ENCODE results near the gene GNAT2. TPM values are rescaled to one million over a fixed set of nuclear protein-coding genes. Genes with fewer than 3 reads are reported as not detected.

GNAT2 gene
- total and polyA plus RNA-seq, 10 of the 15 experiments (the other 5 are each of a cell fraction or from before 2014, with no cell fraction given) = 0.08 to 1.3 (median 0.41) TPM

DNA sequence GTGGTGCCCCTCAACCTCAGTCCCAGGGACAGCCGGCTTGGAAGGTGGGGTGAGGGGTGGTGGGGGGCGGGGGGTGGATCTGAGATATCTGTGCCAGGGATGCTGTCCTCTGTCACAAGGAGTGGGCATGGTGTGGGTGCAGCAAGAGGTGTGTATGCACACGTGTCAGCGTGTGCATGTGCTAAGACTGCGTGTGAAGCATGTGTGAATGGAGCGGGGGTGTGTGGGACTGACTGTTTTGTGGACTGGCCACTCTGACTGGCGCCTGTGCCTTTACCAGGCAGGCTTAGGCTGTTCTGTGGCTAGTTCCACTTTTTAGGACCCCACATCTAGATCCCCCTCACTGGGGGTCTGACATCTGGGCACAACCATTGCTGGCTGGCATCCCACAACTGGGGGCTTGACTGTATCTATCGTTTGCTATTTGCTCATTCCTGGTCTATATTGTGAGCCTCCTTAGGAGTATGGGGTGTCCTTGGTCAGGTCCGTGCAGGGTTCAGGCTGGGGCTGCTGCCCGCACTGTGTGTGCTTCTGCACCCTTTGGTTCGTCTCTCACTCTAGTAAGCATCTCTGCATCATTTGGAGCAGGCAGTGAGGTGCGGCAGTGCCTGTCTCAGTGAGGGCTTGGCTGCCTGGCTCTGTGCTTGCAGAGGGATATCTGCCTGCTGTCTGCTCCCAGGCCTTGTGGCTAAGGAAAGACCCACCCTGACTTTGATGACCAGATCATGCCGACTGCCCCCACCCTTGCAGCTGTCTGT lies 2.1 kb upstream of the GNAT2 start:
- in situ Hi-C loops (cut with MboI) = loop anchor here (5.0 kb wide), 2 partner anchors 74 to 134 kb away; partner anchors contain the start of gene GNAI3
- peak; percentile 3; the same call in 2 of the 3 replicates for ATAC-seq
- H3K27me3 ChIP-seq (replicated peaks in 1 of 2; ENCODE audit: control insufficient read depth in 2 of 2, insufficient read depth in 2 of 2, low read length in 1 of 2) = no peaks in the 10 kb centered on the region
- H3K9me3 ChIP-seq (replicated peaks; ENCODE audit: control insufficient read depth, insufficient read depth, low read length) = no peaks in the 10 kb centered on the region
- H3K27ac ChIP-seq (ENCODE audit: control insufficient read depth, insufficient read depth) = peak overlapping the region; percentile 72; the same call in 1 of the 2 replicates
- ChIA-PET POLR2A (interaction anchor here (0.6 to 3.4 kb wide), 2 partner anchors 57 to 73 kb away, joined by 3 to 34 read pairs; partner anchors contain the start of gene GNAI3), CTCF (interaction anchor here (1.2 to 1.7 kb wide), 4 partner anchors 9 to 131 kb away, joined by 4 to 6 read pairs (median 4); partner anchors contain the start of gene GNAI3), RAD21 (ENCODE audit: unreplicated experiment) (interaction anchor here (1.2 kb wide), 1 partner anchor 14 kb away, joined by 3 read pairs; no protein-coding TSS in a partner anchor), SMC1A (ENCODE audit: uncharacterized antibody, unreplicated experiment) (interaction anchor here (0.6 to 2.7 kb wide), 2 partner anchors 69 to 73 kb away, joined by 3 to 18 read pairs; partner anchors contain the start of gene GNAI3)
- no peak for DNase-seq (ENCODE audit: low read depth, low spot score)
- H3K36me3 ChIP-seq (ENCODE audit: control insufficient read depth in 2 of 2, insufficient read depth in 2 of 2, low read length in 1 of 2) = no peaks in the 10 kb centered on the region; a peak in 2 of 4 replicates
- no peaks in the 10 kb centered on the region for H4K20me1 ChIP-seq (ENCODE audit: control insufficient read depth, insufficient read depth)
- intact Hi-C loops (cut with micrococcal nuclease; ENCODE audit: unreplicated experiment) = loop anchor here (5.0 kb wide), 1 partner anchor 129 kb away; the partner anchor contains the start of gene CYB561D1
- peak overlapping the region; percentile 86 for H3K9ac ChIP-seq (ENCODE audit: control insufficient read depth, insufficient read depth, low read length)
- no peak overlapping the region for H2AFZ ChIP-seq (ENCODE audit: control insufficient read depth, low read depth, low read length)
- H3K4me1 ChIP-seq (ENCODE audit: control insufficient read depth, insufficient read depth, low read length) = peaks cover 38% of the 10 kb centered on the region
- peak overlapping the region; percentile 26 for H3K4me2 ChIP-seq (ENCODE audit: control insufficient read depth, insufficient read depth)
- 7% methylated on average over 13 of the region's 13 CpGs for WGBS (ENCODE audit: insufficient coverage, insufficient replicate concordance, low lambda C conversion rate, missing lambda C conversion rate)
- H3K4me3 ChIP-seq = peak overlapping the region; percentile 85
- H3K79me2 ChIP-seq (ENCODE audit: control insufficient read depth, insufficient read depth, low read length) = peaks cover 51% of the 10 kb centered on the region
- TSS peak; percentile 50 for BruUV-seq (replicated peaks)
- TF ChIP-seq SRF (IDR thresholded peaks at IDR 0.05; ENCODE audit: low read depth in 2 of 2, low read length in 2 of 2) (no peak), BHLHE40 (IDR thresholded peaks at IDR 0.05; ENCODE audit: borderline replicate concordance in 1 of 2, low read depth in 2 of 2, low read length in 1 of 2) (peak in 1 of 2 experiments; percentile 22; a peak in 1 of 4 replicates)
- no peak for FAIRE-seq

DNA sequence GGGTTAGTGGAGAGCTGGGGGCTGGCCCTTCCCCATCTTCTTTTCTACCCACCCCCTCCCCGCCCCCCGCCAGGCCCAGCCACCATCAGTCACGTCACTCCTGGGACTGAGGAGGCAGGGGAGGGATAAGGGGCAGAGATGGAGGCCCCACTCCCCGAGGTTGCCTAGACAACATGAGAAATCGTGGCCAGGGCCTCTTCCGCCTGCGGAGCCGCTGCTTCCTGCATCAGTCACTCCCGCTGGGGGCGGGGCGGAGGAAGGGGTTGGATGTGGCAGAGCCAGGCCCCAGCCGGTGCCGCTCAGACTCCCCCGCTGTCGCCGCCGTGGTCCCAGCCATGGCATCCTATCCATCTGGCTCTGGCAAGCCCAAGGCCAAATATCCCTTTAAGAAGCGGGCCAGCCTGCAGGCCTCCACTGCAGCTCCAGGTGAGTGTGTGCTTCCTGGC lies 1.4 kb upstream of the GNAT2 start:
- intact Hi-C loops (cut with micrococcal nuclease; ENCODE audit: unreplicated experiment) (loop anchor here (5.0 kb wide), 1 partner anchor 129 kb away; the partner anchor contains the start of gene CYB561D1), in situ Hi-C loops (cut with MboI) (loop anchor here (5.0 kb wide), 2 partner anchors 74 to 134 kb away; partner anchors contain the start of gene GNAI3)
- Histone ChIP-seq H3K36me3 (ENCODE audit: control insufficient read depth in 2 of 2, insufficient read depth in 2 of 2, low read length in 1 of 2) (no peaks in the 10 kb centered on the region; a peak in 2 of 4 replicates), H4K20me1 (ENCODE audit: control insufficient read depth, insufficient read depth) (no peaks in the 10 kb centered on the region), H3K27me3 (replicated peaks in 1 of 2; ENCODE audit: control insufficient read depth in 2 of 2, insufficient read depth in 2 of 2, low read length in 1 of 2) (no peaks in the 10 kb centered on the region), H3K9ac (ENCODE audit: control insufficient read depth, insufficient read depth, low read length) (peak overlapping the region; percentile 86), H2AFZ (ENCODE audit: control insufficient read depth, low read depth, low read length) (peak overlapping the region; percentile 83), H3K27ac (ENCODE audit: control insufficient read depth, insufficient read depth) (peak overlapping the region; percentile 72), H3K79me2 (ENCODE audit: control insufficient read depth, insufficient read depth, low read length) (peaks cover 51% of the 10 kb centered on the region), H3K4me2 (ENCODE audit: control insufficient read depth, insufficient read depth) (peak overlapping the region; percentile 89), H3K4me1 (ENCODE audit: control insufficient read depth, insufficient read depth, low read length) (peaks cover 41% of the 10 kb centered on the region), H3K4me3 (peak overlapping the region; percentile 85), H3K9me3 (replicated peaks; ENCODE audit: control insufficient read depth, insufficient read depth, low read length) (no peaks in the 10 kb centered on the region)
- SMC1A ChIA-PET (ENCODE audit: uncharacterized antibody, unreplicated experiment) = interaction anchor here (2.4 to 2.7 kb wide), 2 partner anchors 72 to 75 kb away, joined by 17 to 18 read pairs; partner anchors contain the start of gene GNAI3
- CTCF ChIA-PET = interaction anchor here (0.6 to 2.4 kb wide), 10 partner anchors 9 to 390 kb away, joined by 4 to 16 read pairs (median 6); partner anchors contain the start of genes AHCYL1 and GNAI3
- DNase-seq (ENCODE audit: low read depth, low spot score) = peak; percentile 66
- POLR2A ChIA-PET = interaction anchor here (0.6 to 3.4 kb wide), 5 partner anchors 19 to 138 kb away, joined by 3 to 34 read pairs (median 4); partner anchors contain the start of gene GNAI3
- RAD21 ChIA-PET (ENCODE audit: unreplicated experiment) = interaction anchor here (0.6 to 2.3 kb wide), 7 partner anchors 10 to 410 kb away, joined by 3 to 10 read pairs (median 3); no protein-coding TSS in a partner anchor
- under 1% methylated on average over 16 of the region's 18 CpGs for WGBS (ENCODE audit: insufficient coverage, insufficient replicate concordance, low lambda C conversion rate, missing lambda C conversion rate)
- FAIRE-seq = peak; percentile 73
- BruUV-seq (replicated peaks) = no TSS peak
- ATAC-seq = peak; percentile 81
- TF ChIP-seq MXI1 (IDR thresholded peaks at IDR 0.05; ENCODE audit: low read depth, low read length) = peak; percentile 89
- TF ChIP-seq IKZF1 (conservative IDR thresholded peaks at IDR 0.05) = no peak
- TF ChIP-seq, protein P1, sequence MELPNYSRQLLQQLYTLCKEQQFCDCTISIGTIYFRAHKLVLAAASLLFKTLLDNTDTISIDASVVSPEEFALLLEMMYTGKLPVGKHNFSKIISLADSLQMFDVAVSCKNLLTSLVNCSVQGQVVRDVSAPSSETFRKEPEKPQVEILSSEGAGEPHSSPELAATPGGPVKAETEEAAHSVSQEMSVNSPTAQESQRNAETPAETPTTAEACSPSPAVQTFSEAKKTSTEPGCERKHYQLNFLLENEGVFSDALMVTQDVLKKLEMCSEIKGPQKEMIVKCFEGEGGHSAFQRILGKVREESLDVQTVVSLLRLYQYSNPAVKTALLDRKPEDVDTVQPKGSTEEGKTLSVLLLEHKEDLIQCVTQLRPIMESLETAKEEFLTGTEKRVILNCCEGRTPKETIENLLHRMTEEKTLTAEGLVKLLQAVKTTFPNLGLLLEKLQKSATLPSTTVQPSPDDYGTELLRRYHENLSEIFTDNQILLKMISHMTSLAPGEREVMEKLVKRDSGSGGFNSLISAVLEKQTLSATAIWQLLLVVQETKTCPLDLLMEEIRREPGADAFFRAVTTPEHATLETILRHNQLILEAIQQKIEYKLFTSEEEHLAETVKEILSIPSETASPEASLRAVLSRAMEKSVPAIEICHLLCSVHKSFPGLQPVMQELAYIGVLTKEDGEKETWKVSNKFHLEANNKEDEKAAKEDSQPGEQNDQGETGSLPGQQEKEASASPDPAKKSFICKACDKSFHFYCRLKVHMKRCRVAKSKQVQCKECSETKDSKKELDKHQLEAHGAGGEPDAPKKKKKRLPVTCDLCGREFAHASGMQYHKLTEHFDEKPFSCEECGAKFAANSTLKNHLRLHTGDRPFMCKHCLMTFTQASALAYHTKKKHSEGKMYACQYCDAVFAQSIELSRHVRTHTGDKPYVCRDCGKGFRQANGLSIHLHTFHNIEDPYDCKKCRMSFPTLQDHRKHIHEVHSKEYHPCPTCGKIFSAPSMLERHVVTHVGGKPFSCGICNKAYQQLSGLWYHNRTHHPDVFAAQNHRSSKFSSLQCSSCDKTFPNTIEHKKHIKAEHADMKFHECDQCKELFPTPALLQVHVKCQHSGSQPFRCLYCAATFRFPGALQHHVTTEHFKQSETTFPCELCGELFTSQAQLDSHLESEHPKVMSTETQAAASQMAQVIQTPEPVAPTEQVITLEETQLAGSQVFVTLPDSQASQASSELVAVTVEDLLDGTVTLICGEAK (IDR thresholded peaks at IDR 0.05; ENCODE audit: borderline replicate concordance) = peak; percentile 33; the same call in 1 of the 2 replicates
- TF ChIP-seq SUPT20H (IDR thresholded peaks at IDR 0.05; ENCODE audit: borderline replicate concordance, control insufficient read depth, low read depth, low read length) = no peak

Data from GM12878 (cell line).